Stimulated activated CD8-positive, alpha-beta memory T cell treated with anti-CD3 and anti-CD28 coated beads, Interleukin-4, amount 100 ng/mL, for 4 hours (primary cell): ENCODE results near the gene PMCH.
"Not testable (repeated sequence)": the region's sequence is repeated elsewhere in the genome, so short reads cannot be mapped to it uniquely, and the experiment has no call there.

Experiments used
- DNase-seq, 2 donors: peaks; one replicate each; pipeline ENCODE4 v3.0.0-alpha.2; 2020; ENCODE audit warnings: low read depth in 2 of 2, low spot score in 1 of 2

PMCH gene

GRCh38 chr12:102197789-102198188, at the start of gene PMCH:
Gene PMCH (minus strand): TSS chr12:102197833. CDS start chr12:102197770, 63 bp downstream.
- no peak for DNase-seq

- not testable (repeated sequence) for DNase-seq
These were observed 43.2 kb upstream of the PMCH start for GRCh38 chr12:102240859-102241258.

- DNase-seq: no peak
These were observed 37.0 kb upstream of the PMCH start for GRCh38 chr12:102234599-102234998.

- DNase-seq: no peak
These were observed 34.8 kb upstream of the PMCH start for GRCh38 chr12:102232446-102232845.

GRCh38 chr12:102232036-102232435, 34.4 kb upstream of the PMCH start:
- DNase-seq: no peak

GRCh38 chr12:102227954-102228353, 30.3 kb upstream of the PMCH start:
- DNase-seq: no peak

GRCh38 chr12:102220736-102221135, 23.1 kb upstream of the PMCH start:
- DNase-seq: no peak

GRCh38 chr12:102215992-102216691, 18.5 kb upstream of the PMCH start:
- no peak for DNase-seq

- DNase-seq: no peak
These were observed 6.4 kb upstream of the PMCH start for GRCh38 chr12:102204025-102204424.

- no peak for DNase-seq
These were observed 4.9 kb upstream of the PMCH start for GRCh38 chr12:102202556-102202955.

GRCh38 chr12:102201436-102202061, 3.9 kb upstream of the PMCH start:
- no peak for DNase-seq

- DNase-seq: no peak
These were observed 1.8 kb downstream of the PMCH start for GRCh38 chr12:102195826-102196225.

GRCh38 chr12:102182635-102183034, 15.0 kb downstream of the PMCH start:
- no peak for DNase-seq

- DNase-seq: no peak
These were observed 22.9 kb downstream of the PMCH start for GRCh38 chr12:102174761-102175160.

- no peak for DNase-seq
These were observed 23.5 kb downstream of the PMCH start for GRCh38 chr12:102174117-102174516.

- no peak for DNase-seq
These were observed 25.2 kb downstream of the PMCH start for GRCh38 chr12:102172436-102172835.

- no peak for DNase-seq
These were observed 25.7 kb downstream of the PMCH start for GRCh38 chr12:102171951-102172350.

GRCh38 chr12:102169922-102170621, 27.6 kb downstream of the PMCH start:
- DNase-seq: no peak

- DNase-seq: no peak
These were observed 29.6 kb downstream of the PMCH start for GRCh38 chr12:102167821-102168604.

GRCh38 chr12:102163383-102163782, 34.2 kb downstream of the PMCH start:
- DNase-seq: no peak

- DNase-seq: not testable (repeated sequence)
These were observed 42.4 kb downstream of the PMCH start for GRCh38 chr12:102155206-102155605.
